ENCODE results near the gene LAMC1.
"Not testable (repeated sequence)": the region's sequence is repeated elsewhere in the genome, so short reads cannot be mapped to it uniquely, and the experiment has no call there.

The LAMC1 gene

GRCh38 chr1:183043872-183044854 is 20.9 kb downstream of the LAMC1 start:
- DNase-seq, result peak; percentile 77

- DNase-seq, result no peak
Measured at GRCh38 chr1:183044893-183045649, 21.9 kb downstream of the LAMC1 start.

GRCh38 chr1:183048087-183049085 is 25.2 kb downstream of the LAMC1 start:
- DNase-seq, result no peak

- DNase-seq, result no peak
Measured at GRCh38 chr1:183051546-183051945, 28.3 kb downstream of the LAMC1 start.

- DNase-seq, result no peak
Measured at GRCh38 chr1:183052861-183053260, 29.6 kb downstream of the LAMC1 start.

- DNase-seq, result no peak
Measured at GRCh38 chr1:183058851-183059502, 35.8 kb downstream of the LAMC1 start.

- no peak for DNase-seq
Measured at GRCh38 chr1:183061194-183061593, 38.0 kb downstream of the LAMC1 start.

GRCh38 chr1:183063349-183063748 is 40.1 kb downstream of the LAMC1 start:
- no peak for DNase-seq

- DNase-seq, result no peak
Measured at GRCh38 chr1:183065168-183065706, 42.0 kb downstream of the LAMC1 start.

- not testable (repeated sequence) for DNase-seq
Measured at GRCh38 chr1:183066432-183066831, 43.2 kb downstream of the LAMC1 start.

- no peak for DNase-seq
Measured at GRCh38 chr1:183069562-183070216, 46.5 kb downstream of the LAMC1 start.

- DNase-seq, result no peak
Measured at GRCh38 chr1:183070234-183070922, 47.2 kb downstream of the LAMC1 start.

- no peak for DNase-seq
Measured at GRCh38 chr1:183070923-183071618, 47.9 kb downstream of the LAMC1 start.

- not testable (repeated sequence) for DNase-seq
Measured at GRCh38 chr1:183072595-183072994, 49.4 kb downstream of the LAMC1 start.

- DNase-seq, result no peak
Measured at GRCh38 chr1:183073320-183073719, 50.1 kb downstream of the LAMC1 start.

GRCh38 chr1:183074215-183074614 is 51.0 kb downstream of the LAMC1 start:
- DNase-seq, result no peak

- no peak for DNase-seq
Measured at GRCh38 chr1:183075861-183076260, 52.6 kb downstream of the LAMC1 start.

- no peak for DNase-seq
Measured at GRCh38 chr1:183077097-183077496, 53.9 kb downstream of the LAMC1 start.

- DNase-seq, result no peak
Measured at GRCh38 chr1:183079712-183080388, 56.6 kb downstream of the LAMC1 start.

Measured in amniotic stem cell (primary cell).